NCI-H748 (cell line): ENCODE results near the gene SYTL1.
A peak's percentile ranks its signal among the peaks of the same experiment; 100 is the strongest.

Source experiments
- DNase-seq: peaks from one replicate; lab custom pipeline; 2025; ENCODE audit not compliant: unreplicated experiment; lab: John Stamatoyannopoulos, UW

The SYTL1 gene

DNA sequence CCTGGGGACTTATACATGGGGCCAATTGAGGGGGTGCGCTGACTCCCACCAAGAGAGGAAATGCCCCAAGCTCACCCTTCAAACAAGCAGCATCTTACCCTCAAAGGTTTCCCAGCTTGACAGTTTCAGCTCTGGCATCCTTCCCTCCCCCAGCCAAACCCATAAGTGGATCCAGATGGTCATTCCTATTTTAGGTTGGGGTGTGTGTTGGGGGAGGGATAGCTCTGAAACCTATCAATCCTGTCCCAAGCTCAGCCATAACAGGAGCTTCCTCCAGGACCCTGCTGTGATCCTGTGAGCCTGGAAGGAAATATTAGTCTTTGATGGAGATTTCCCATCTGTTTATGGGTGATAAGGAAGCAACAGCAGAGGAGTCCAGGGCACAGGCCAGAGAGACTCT, 23.2 kb upstream of the SYTL1 start:
- no peak for DNase-seq

DNA sequence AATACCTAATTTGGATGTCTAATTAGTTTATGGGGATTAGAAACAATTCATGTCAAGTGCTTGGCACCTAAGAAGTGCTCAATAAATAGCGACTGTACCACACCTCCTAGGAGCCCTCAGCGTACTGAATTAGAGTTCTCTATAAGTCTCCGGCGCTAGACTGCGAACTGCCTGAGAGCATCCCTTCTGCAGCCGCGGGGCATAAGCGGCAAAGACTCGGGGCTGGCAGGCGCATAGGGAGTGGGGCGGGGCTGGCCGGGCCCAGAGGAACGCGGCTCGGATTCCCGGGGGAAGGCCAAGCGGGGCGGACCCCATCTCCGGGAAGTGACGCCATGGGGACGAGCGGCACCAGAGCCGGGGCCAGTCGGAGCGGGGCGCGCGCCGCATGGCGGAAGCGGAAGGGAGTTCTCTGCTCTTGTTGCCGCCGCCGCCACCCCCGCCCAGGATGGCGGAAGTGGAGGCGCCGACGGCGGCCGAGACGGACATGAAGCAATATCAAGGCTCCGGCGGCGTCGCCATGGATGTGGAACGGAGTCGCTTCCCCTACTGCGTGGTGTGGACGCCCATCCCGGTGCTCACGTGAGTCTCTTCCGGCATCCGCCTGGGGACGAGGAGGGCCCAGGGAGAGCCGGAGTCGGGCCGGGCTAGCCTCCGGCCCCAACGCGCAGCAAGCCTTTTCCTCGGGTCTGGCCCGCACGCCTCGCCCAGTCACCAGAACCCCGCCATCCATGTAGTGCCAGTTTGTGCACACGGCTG, 19.8 kb upstream of the SYTL1 start, which contains the start of gene TMEM222:
TSS of gene TMEM222 (plus strand) at position 351 of the 756 bp plus-strand sequence. CDS start at position 386, 35 bp downstream.
- peak; percentile 95 for DNase-seq

DNA sequence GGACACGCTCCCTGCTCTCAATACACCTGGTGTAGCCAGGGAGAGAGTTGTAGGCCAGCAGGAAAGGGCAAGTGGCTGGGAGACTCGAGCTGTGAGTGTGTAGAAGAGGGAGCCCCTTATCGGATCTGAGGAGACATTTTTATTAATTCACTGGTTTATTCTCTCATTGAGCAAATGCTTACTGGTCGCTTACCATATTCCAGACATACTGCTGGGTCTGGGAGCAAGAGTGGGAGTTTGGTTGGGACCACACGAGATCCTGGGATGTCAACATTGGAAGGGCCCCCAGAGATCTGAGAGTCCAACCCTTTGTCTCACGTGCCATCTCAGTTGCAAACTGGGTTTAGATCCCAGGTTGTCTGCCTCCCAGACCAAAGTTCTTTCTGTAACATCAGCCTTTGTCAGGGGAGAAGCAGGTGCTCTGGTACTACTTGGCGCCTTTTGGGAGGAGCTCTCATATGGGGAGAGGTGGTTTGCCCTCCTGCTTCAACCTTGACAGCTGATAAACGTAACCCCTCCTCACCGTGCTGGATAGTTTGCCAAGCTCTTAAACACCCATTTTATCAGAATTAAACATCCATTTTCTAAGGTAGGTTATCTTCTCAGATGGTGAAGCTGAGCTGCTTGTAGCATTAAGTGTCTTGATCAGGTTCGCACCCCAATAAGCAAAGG, 19.1 kb upstream of the SYTL1 start:
- DNase-seq, result no peak

DNA sequence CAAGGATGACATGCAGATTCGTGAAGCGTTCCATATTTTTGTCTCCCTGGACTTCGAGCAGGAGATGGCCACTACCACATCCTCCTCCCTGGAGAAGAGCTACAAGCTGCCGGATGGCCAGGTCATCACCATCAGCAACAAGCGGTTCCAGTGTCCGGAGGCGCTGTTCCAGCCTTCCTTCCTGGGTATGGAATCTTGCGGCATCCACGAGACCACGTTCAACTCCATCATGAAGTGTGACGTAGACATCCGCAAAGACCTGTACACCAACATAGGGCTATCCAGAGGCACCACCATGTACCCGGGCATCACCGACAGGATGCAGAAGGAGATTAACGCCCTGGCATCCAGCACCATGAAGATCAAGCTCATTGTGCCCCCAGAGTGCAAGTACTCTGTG, 16.5 kb upstream of the SYTL1 start:
- DNase-seq, result no peak

DNA sequence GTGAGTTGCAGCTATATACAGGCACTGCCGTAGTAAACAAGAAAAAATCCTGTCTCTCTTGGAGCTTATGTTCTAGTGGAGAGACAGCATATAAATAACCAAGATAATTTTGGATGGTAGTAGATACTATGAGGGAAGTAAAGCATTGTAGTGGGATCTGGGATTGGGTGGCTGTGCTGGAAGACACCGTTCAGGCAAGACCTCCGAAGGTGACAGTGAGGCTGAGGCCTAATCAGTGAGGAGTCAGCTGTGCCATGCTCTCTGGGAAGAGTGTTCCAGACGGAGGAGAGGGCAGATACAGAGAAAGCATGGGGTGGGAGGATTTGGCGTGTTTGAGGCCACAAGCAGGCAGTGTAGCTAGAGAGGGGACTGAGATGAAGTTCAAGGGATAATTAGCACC, 13.9 kb upstream of the SYTL1 start:
- no peak for DNase-seq

DNA sequence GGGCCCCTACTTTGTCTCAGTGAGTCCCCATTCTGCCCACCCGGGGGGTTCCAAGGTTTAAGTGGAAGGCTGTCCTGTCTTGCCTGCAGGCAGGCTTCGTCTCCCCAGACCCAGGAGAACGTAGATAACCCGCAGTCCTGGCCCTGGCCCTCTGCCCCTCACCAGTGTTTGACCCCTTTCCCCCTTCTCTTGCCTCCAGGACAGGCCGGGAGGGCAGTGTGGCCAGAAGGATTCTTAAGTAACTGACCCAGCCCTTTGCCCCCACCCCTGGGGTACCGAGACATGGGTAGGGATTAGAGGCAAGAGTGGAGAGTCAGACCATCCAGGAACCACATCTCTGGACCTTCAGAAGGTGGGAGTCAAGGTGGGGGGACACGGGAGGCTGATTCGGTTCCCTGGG, 11.0 kb upstream of the SYTL1 start:
- DNase-seq, result no peak

DNA sequence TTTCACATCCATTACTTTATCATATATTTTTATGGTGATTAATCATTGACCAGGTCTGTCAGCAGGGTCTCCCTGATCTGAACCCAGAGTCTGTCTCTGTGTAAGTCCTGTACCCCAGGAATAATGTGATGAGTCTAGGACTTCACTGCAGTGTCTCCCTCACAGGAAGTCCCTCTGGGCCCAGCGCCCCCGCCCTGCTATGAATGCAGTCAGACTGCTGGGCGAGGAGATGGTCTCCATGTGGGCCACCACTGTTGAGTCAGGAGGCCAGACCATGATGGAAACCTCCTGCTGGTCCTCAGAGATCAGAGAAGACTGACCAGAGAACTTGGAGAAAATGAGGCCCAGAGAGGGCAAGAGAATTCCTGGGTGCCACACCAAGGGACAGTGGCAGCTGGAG, 10.4 kb upstream of the SYTL1 start:
- DNase-seq, result no peak

DNA sequence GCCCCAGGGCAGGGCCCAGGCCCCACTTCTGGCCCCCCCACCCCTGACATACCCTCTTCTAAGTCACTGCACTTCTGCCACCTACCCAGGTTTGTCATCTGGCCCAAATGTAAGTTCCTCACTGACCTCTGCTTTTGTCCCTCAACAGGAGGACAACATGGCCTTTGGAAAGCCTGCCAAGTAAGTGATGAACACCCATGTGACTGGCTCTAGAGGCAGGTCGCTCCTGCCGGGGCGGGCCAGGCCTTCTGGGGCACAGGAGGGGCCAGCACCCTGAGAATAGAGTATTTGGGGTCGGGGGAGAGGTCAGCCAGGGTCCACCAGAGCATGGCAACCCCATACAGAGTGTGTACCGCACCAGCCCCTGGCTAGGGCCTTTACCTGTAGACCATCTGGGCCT, 9.9 kb upstream of the SYTL1 start:
- no peak for DNase-seq

DNA sequence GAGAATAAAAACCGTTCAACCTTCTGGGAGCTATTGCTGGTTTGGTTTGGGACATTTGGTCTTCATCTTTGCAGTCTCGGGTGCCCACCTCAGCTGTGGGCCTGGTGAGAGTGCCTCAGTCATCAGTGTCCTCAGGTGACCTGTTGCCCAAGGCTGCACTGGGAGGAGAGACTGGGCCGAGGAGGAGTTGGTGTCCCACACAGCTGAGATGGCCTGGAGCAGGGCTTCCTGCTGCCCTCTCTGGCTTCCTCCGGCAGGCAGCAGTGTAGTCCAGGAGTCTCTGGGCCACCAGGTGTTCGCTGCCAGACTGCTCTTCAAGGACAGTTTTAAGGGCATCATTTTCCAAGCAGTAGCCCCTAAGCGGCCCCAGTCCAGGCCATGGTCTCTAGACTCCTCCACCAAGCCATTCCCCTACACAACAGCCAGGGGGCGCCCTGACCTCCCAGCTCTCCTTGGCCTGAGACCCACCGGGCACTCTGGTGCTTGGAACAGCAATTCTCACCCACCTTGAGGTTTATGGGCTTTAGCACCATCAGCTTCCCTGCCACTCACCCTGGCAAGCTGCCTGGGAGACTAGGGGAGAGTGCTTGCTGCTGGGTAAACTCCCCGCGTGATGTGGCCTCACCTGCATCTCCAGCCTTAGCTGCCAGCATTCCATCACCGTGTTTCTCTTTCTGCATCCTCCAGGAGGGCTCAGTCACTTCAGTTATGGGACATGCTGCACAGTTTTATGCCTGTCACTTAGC, 9.1 kb upstream of the SYTL1 start:
- DNase-seq, result peak; percentile 8

DNA sequence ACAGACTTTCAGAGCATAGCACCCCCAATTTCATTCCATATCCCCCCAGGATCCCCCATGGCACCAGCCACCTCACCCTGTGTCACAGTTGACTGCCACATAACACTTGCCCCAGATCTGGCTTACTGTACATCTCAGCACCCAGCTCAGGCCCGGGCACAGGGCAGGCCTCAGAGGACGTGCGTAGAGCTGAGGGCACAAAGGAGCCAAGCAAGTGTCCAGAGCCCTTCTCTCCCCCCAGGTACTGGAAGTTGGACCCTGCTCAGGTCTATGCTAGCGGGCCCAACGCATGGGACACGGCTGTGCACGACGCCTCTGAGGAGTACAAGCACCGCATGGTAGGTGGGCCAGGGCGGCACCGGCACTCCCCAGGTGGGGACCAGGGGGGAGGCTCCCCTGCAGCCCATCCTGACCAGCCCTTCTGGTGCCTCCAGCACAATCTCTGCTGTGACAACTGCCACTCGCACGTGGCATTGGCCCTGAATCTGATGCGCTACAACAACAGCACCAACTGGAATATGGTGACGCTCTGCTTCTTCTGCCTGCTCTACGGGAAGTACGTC, 8.0 kb upstream of the SYTL1 start:
- no peak for DNase-seq

DNA sequence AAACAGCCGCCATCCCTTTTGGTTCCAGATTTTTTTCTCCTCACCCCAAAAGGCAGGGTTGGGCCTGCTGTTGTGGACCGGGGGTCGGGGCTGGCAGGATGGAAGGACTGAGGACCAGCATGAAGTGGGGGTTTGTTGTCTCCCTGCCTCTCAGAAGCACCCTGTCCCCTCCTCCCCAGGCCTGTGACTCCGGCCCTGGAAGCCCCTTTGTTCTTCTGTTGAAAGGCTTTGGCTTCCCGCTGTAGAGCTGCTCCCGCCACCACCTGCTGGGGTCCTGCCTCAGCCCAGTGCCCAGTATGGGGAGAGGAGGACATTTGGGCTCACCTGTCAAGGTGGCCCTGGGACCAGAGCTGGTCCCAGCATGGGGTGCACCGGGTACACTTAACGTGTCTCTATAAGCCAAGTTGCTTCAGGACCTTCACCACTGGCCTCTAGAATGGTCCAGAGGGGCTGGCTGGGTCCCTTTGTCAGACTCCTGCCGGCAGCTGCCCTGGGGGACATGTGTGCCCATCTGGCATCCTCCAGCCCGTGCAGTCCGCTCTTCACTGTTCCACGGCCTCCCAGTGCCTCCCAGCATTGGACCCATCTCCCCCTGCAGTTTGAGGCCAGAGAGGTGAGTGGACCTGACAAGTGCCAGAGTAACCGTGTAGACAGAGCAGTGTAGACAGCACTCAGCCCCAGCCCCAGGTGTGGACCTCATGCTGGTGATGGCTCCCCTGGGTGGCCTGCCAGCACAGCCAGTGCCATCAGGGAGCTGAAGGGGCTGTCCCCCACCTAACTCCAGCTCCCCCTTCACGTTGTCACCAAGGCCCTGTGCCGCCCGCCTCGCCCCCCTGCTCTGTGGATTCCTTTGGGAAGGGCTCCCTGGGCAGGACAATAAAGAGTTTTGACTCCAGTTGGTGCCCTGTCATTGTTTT, 6.1 kb upstream of the SYTL1 start:
- no peak for DNase-seq

DNA sequence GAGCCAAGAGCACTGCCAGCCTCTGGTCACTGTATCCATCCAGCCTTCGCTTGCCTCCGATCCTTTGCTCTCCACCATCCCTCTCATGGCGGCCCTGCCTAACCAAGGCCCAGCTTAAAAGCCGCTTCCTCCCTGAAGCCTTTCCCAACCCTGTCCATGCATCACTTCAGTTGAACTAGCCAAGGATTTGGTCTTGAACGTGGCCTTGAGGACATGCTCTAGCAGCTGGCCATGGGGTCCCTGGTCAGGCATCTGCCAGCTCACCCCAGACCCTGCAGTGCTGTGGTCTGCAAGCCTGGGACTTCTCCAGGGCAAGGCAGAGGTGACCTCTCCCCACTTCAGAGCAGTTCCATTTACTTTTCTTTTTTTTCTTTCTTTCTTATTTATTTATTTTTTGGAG, 5.1 kb upstream of the SYTL1 start:
- no peak for DNase-seq

DNA sequence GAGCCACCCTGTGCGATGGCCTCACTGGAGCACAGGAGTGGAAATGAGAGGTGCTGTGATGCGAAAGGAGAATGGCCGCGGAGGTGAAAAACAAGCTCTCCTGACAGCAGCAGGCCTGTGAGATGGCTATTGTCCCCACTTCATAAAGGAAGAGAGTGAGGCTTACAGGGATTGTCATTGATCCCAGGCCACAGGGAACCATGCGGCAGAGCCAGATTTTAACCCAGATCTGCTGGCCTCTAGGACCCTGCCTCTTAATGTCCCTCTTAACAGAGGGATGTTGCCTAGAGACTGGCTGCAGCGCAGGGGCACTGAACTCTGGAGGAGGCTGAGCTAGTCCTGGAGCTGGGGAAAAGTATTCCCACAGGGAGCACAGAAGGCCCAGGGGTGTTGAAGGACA, 3.1 kb upstream of the SYTL1 start:
- DNase-seq, result no peak

DNA sequence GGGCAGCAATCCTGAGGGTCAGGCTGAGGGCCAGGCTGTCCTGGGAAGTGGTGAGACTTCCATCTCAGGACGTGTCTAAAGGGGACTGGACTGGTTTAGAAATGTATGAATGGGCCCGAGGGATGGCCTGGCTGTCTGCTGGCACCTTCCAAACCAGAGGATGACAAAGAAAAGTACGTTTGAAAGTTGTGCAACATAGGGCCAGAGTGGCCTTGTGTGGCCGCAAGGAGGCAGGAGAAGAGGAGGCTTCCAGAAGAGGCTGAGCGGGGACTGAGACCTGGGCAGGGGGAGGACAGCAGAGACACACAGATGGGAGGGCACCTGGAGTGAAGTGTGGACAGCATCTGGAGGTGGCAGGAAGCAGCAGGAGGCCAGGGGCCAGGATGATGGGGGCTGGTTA, 2.6 kb upstream of the SYTL1 start:
- DNase-seq, result no peak

DNA sequence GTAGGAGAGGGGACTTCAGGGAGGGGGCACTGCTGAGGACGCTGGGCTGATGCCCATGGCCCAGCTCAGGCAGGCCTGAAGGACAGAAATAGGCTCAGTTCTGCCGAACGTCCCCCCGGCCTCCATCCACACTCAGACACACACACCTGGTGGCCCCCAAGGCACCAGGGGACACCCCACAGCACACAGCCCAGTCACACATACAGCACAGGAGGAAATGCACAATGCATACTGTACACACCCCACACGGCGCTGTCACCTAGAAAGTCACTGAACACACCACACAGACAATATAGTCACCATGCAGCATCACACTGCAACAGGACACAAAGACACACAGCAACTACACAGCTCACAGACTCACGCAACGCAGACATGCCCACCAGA, 562 bp downstream of the SYTL1 start:
- DNase-seq, result no peak

DNA sequence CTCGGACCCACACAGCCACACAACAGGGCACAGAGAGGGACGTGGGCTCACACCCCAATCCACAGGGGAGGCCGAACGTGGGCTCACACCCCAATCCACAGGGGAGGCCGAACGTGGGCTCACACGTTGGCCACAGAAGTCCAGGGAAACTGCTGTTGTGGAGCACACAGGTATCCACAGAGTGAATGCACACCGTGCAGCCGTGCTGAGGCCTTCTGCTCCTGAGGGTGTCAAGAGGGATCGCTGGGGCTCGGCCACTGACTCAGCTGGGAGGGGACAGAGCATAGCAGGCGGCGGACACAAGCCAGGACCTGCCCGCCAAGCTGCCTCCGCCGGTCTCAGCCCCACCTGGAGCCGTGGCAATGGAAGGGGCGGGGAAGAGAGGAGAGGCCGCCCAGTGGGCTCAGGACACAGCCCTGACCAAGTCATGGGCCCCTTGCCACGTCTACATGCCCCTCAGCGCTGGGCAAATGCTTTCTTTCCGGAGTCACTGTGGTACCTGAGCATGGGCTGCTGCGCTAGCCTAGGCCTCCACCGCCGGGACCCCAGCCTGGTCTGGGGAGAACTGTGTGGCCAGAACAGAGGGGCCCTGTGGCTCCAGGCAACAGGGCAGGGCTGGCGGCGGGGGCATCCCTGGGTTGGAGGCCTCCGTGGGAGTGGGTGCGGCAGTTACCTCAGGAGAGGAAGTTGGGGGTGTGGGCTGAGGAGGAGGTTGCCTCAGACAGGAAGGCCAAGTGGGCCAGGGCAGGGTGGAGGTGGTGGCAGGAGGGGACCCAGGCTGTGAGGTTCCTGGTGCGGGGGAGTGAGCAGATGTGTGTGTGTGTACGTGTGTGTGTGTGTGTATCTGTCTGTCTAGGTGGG, 1.2 kb downstream of the SYTL1 start:
- DNase-seq, result peak; percentile 5

DNA sequence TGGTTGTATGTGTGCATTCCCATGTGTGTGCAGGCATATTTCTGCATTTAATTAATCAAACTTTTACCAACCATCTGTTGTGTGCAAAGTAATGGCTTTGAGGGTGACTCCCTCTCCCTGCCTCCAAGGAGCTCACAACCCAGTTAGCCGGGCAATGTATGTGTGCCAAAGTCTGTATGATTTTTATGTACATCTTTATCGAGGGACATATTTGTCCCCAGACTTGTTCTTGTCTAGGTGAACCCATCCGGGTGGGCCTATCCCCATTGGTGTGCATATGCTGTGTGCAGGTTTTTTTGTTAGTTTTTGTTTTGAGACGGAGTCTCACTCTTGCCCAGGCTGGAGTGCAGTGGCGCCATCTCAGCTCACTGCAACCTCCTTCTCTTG, 1.8 kb downstream of the SYTL1 start:
- no peak for DNase-seq

DNA sequence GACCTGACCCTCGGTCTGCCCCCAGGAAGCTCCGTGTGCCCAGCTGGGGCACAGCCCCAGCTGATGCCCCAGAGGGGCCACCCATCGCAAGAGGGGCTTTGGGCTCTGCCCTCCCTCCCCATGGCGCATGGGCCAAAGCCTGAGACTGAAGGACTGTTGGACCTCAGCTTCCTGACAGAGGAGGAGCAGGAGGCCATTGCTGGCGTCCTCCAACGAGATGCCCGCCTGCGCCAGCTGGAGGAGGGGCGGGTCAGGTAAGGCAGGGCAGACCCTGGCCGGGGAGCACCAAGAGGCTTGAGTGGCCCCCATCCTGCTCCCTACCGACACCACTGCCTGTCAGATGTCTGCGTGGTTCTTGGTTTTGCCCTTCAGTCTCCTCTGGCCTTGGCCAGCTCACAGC, 3.5 kb downstream of the SYTL1 start:
- DNase-seq, result no peak

DNA sequence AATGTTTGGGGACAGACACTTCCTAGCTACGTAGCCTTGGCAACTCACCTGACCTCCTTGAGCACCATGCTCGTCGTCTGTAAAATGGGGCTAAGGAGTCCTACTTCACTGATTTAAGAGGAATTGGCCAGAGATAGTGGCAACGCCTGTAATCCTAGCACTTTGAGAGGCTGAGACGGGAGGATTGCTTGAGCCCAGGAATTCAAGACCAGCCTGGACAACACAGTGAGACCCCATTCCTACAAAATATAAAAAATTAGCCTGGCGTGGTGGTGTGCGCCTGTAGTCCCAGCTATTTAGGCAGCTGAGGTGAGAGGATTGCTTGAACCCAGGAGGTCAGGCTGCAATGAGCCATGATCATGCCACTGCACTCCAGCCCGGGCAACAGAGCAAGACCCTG, 4.5 kb downstream of the SYTL1 start:
- no peak for DNase-seq
